ENCODE results near the gene ROCK2. TPM values are rescaled to one million over a fixed set of nuclear protein-coding genes. Genes with fewer than 3 reads are reported as not detected.

ROCK2 gene
- total RNA-seq, 1 donor from 2014 or later: 61.4 TPM

GRCh38 chr2:11182951-11183350 is 161.5 kb downstream of the ROCK2 start:
- Mint-ChIP-seq H3K27me3 (ENCODE audit: low read depth) (no peaks in the 10 kb centered on the region), H3K36me3 (ENCODE audit: low read depth) (peaks cover 9% of the 10 kb centered on the region), H3K27ac (ENCODE audit: unreplicated experiment) (peak overlapping the region; percentile 2), H3K4me3 (ENCODE audit: unreplicated experiment) (no peak overlapping the region), H3K4me1 (ENCODE audit: low read depth) (peaks cover 18% of the 10 kb centered on the region), H3K9me3 (ENCODE audit: low read depth) (no peaks in the 10 kb centered on the region)
- DNase-seq (ENCODE audit: low spot score): no peak
- TF ChIP-seq CTCF (IDR thresholded peaks at IDR 0.05): no peak

GRCh38 chr2:11180653-11181052 is 163.8 kb downstream of the ROCK2 start:
- no peak for TF ChIP-seq CTCF (IDR thresholded peaks at IDR 0.05)

GRCh38 chr2:11179899-11180298 is 164.5 kb downstream of the ROCK2 start:
- no peak for TF ChIP-seq CTCF (IDR thresholded peaks at IDR 0.05)
- peaks cover 34% of the 10 kb centered on the region for H3K4me1 Mint-ChIP-seq (ENCODE audit: low read depth)
- no peak overlapping the region for H3K27ac Mint-ChIP-seq (ENCODE audit: unreplicated experiment)
- H3K4me3 Mint-ChIP-seq (ENCODE audit: unreplicated experiment): no peak overlapping the region
- DNase-seq (ENCODE audit: low spot score): no peak
- H3K9me3 Mint-ChIP-seq (ENCODE audit: low read depth): no peaks in the 10 kb centered on the region
- peaks cover 3% of the 10 kb centered on the region for H3K36me3 Mint-ChIP-seq (ENCODE audit: low read depth)
- no peaks in the 10 kb centered on the region for H3K27me3 Mint-ChIP-seq (ENCODE audit: low read depth)

More at GRCh38 chr2:11180653-11181052, 163.8 kb downstream of the ROCK2 start:
- Mint-ChIP-seq H3K27me3 (ENCODE audit: low read depth) (no peaks in the 10 kb centered on the region), H3K36me3 (ENCODE audit: low read depth) (peaks cover 3% of the 10 kb centered on the region), H3K4me3 (ENCODE audit: unreplicated experiment) (no peak overlapping the region), H3K27ac (ENCODE audit: unreplicated experiment) (no peak overlapping the region), H3K4me1 (ENCODE audit: low read depth) (peaks cover 26% of the 10 kb centered on the region), H3K9me3 (ENCODE audit: low read depth) (no peaks in the 10 kb centered on the region)
- DNase-seq (ENCODE audit: low spot score): no peak

- peaks cover 35% of the 10 kb centered on the region for H3K4me1 Mint-ChIP-seq (ENCODE audit: low read depth)
- no peak for DNase-seq (ENCODE audit: low spot score)
- H3K36me3 Mint-ChIP-seq (ENCODE audit: low read depth): peaks cover 3% of the 10 kb centered on the region
- no peaks in the 10 kb centered on the region for H3K27me3 Mint-ChIP-seq (ENCODE audit: low read depth)
- no peak for TF ChIP-seq CTCF (IDR thresholded peaks at IDR 0.05)
- no peak overlapping the region for H3K4me3 Mint-ChIP-seq (ENCODE audit: unreplicated experiment)
- no peak overlapping the region for H3K27ac Mint-ChIP-seq (ENCODE audit: unreplicated experiment)
- no peaks in the 10 kb centered on the region for H3K9me3 Mint-ChIP-seq (ENCODE audit: low read depth)
Observed at GRCh38 chr2:11179196-11179595, 165.2 kb downstream of the ROCK2 start.

DNA sequence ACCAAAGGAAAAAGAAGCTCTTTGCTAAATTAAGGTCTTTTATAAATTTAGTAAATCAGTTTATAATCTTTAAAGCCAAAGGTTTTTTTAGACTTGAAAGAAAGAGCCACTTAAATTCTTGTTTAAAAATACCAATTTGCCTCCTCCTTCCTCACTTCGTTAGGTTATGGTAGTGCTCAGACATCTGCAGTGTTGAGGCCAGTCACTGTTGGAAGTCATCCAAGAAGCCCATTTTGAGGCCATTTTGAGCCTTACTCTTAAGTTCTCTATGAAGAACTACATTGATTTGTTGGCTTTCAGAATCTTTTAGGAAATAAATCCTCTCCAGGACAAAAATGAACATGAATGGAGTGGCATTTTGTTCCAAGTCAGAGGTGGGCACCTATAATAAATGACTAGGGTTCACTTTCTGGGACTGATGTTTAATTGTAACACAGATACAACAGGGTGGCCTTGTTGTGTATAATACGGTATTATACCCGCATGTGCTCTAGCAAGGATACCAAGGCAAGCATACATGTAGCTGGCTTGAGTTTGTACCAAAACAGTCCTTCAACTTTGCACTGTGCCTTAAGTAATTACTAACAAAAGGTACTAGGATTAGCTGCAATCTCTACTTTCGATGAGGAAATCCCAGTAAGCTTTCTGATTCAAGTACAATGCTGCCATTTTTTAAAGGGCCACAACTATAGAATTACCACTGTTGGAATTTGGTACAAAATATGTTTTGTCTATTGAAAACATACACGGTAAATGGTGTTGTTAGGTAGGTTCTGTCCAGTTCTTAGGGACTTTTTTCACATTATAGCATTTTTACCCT is 166.4 kb downstream of the ROCK2 start:
- no peaks in the 10 kb centered on the region for H3K27me3 Mint-ChIP-seq (ENCODE audit: low read depth)
- H3K27ac Mint-ChIP-seq (ENCODE audit: unreplicated experiment): no peak overlapping the region
- H3K4me1 Mint-ChIP-seq (ENCODE audit: low read depth): peaks cover 25% of the 10 kb centered on the region
- TF ChIP-seq CTCF (IDR thresholded peaks at IDR 0.05): no peak
- no peak for DNase-seq (ENCODE audit: low spot score)
- no peak overlapping the region for H3K4me3 Mint-ChIP-seq (ENCODE audit: unreplicated experiment)
- peaks cover 3% of the 10 kb centered on the region for H3K36me3 Mint-ChIP-seq (ENCODE audit: low read depth)
- no peaks in the 10 kb centered on the region for H3K9me3 Mint-ChIP-seq (ENCODE audit: low read depth)

Measured in chondrocyte (in vitro differentiated cells).